C1 segment of cervical spinal cord (tissue), 14 donors: ENCODE data around the gene RAP1GAP2.
"Not testable (repeated sequence)": the region's sequence is repeated elsewhere in the genome, so short reads cannot be mapped to it uniquely, and the experiment has no call there.

ENCODE experiments used
- DNase-seq, 14 donors: peaks; one replicate each; lab custom pipeline; 2025; lab: John Stamatoyannopoulos, UW

RAP1GAP2 gene

DNA sequence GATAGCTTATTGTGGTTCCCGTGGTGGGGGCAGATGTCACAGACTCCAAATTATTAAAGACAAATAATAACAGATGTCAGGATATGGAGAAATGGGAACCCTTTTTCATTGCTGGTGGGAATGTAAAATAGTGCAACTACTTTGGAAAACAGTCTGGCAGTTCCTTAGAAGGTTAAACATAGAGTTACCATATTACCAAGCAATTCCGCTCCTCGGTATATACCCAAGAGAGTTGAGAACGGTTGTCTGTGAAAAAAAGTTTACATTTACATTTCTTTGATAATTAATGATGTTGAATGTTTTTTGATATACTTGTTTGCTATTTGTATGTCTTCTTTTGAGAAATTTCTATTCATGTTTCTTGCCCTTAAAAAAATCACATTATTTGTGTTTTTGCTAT lies 226.0 kb downstream of the RAP1GAP2 start:
- DNase-seq: no peak

DNA sequence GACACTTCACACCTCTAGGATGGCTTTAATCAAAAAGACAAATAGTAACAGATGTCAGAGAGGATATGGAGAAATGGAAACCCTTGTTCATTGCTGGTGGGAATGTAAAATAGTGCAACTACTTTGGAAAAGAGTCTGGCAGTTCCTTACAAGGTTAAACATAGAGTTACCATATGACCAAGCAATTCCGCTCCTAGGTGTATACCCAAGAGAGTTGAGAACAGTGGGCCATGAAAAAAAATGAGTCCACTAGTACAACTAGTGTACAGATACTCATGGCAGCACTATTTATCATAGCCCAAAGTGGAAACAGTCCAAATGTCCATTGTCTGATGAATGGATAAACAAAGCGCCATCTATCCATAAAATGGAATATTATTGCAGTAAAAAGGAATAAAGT lies 228.1 kb downstream of the RAP1GAP2 start:
- DNase-seq: no peak

- DNase-seq: no peak
Measured at GRCh38 chr17:3025421-3026124, 229.3 kb downstream of the RAP1GAP2 start.

DNA sequence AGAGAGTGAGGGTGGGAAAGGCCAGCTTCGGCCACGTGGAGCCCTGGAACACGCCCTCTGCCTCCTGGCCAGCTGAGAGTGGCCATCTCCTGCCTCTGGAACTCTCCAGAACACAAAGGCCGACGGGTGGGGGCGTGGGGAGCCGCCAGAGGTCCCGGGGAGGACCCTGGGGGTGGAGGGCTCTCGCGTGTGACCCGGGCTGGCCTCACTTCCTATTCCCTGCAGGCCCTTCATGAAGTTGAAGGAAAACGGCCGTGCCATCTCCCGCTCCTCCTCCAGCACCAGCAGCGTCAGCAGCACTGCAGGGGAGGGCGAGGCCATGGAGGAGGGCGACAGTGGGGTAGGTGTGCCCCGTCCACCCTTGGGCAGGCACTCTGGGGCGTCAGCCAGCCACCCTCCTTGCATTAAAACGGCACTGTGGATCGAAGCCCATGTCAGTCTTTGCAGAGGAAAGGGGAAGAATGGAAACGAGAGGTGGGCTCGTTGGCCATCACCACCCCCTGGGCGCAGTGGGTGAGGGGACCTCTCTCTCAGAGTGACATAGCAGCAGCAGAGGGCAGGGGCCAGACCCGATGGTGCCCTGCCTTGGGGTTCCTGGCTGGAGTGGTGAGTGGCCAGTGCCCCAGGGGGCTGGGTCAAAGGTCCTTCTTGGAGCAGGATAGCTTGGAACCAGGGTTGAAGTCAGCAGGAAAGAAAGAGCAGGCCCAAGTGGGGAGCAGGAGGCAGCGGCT lies 230.1 kb downstream of the RAP1GAP2 start:
- no peak for DNase-seq

DNA sequence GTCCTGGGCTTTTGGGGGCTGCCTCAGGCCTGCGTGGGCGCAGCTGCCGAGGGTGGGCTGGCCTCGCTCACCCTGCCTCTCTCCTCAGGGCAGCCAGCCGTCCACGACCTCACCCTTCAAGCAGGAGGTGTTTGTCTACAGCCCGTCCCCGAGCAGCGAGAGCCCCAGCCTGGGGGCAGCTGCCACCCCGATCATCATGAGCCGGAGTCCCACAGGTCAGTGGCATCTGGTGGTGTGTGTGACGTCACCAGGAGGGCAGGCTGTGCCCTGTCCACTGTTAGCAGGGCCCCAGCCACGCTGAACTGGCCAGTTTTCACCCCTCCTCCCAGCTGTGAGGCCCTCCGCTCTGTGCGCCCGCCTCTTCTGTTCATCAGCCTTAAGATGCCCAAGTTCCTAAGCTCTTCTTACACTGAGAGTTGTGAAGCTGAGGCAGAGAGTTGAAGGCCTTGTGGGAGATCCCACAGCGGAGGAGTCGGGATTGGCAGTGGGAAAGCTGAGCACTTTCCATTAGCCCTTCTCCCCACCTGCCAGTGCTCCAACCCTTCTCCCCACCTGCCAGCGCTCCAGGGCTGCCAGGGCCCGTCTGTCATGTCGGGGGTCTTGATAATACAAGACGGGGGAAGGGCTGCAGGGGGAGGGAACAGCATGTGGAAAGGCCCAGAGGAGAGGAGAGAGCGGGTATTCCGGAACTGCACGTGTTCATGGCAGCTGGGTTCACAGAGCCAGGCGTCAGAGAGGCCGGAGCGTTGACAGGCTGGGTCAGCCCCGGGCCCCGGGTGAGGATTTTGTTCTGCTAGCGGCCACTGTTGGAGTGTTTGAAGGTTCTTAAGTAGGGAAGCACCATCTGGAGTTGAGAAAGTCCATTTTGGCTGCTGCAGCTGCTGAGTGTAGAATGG lies 230.9 kb downstream of the RAP1GAP2 start:
- no peak for DNase-seq

- DNase-seq: no peak
Measured at GRCh38 chr17:3027786-3028532, 231.7 kb downstream of the RAP1GAP2 start.

- no peak for DNase-seq
Measured at GRCh38 chr17:3029213-3029913, 233.1 kb downstream of the RAP1GAP2 start.

DNA sequence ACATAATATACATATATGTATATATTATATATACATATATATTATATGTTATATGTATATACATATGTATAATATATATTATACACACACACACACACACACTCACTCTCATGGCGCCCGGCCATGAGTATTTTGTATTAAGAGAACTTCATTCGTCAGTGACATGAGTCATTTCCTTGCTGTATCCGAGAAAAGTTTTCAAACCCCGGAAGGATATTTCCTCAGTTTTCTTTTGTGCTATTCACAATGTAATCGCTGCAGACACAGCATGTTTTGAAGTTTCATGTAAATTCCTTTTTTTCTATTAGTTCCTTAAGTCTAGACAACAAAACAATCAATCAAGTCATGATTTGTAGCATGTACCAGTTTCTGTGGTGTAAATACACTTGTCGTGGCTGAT lies 233.9 kb downstream of the RAP1GAP2 start:
- no peak for DNase-seq

DNA sequence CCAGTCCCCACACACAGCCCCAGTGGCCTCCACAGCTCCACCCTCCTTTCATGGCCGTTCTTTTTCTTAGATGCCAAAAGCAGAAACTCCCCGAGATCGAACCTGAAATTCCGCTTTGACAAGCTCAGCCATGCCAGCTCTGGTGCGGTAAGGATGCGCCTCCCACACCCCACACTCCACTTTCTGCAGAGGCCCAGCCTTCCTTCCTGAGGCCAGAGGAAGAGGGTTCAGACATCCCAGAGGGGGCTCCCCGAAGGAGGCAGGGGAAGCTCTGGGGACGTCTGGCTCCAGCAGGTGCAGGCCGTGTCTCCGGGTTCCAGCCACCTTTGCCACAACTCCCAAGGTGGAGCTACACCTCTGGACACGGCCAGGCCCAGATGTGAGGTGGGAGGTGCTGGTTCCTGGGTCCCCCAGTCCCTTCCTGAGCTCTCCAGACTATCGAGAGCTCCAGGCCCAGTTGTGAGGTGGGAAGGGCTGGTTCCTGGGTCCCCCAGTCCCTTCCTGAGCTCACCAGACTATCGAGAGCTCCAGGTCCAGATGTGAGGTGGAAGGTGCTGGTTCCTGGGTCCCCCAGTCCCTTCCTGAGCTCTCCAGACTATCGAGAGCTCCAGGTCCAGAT lies 234.7 kb downstream of the RAP1GAP2 start:
- not testable (repeated sequence) for DNase-seq

- no peak for DNase-seq
Measured at GRCh38 chr17:3032258-3033247, 236.3 kb downstream of the RAP1GAP2 start.

GRCh38 chr17:3033248-3033640 lies 237.0 kb downstream of the RAP1GAP2 start:
- DNase-seq: no peak

DNA sequence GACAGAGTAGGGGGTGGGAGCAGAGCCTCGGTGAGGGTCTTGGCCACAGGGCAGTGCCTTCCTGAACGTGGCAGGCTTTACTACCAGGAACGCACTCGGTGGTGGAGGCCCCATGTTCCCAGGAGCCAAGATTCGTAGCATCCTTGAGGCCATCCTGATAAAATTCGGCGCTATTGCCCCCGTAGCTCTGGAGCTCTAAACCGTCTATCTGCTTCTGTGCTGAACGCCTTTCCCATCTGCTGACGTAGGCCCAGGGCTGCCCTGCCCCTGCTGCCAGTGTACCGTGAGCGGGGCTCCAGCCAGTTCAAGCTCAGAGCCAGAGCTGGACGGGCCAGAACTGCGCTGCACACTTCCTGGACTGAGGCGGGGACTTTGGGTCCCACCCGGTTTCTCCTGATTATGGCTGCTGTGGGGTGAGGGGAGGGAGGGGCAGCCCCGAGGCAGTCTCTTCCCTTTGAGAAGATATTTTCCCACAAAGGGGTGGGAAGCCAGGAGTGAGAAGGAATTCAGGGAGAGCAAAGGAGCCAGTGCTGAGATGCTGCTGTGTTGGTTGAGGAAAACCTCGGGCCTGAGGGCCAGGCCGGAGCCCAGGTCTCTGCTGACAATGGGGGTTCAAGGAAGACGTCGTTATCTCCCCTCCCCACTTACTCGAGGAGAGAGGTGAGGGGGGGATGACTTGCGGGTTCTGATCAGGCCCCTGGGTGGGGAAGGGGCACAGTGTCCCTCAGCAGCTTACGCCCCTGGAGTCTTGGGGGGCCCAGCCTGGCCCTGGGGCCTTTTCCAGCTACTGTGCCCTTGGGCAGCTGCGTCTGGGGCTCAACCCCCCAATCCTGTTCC lies 237.7 kb downstream of the RAP1GAP2 start:
- DNase-seq: no peak

DNA sequence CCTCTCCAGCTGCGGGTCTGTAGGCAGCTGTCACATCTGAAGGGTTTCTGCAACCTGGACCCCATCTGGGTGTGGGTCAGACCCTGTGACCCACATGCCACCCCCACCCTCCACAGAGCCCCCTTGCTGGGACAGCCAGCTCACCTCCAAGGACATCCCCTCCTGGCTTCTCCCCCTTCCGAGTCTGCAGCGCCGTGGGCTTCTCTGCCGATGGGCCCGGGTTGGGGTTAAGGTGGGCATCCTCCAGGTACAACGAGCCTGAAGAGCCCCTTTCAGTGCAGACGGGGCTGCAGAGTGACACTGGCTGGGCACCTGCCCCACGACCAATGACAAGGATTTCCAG lies 238.3 kb downstream of the RAP1GAP2 start:
- no peak for DNase-seq

GRCh38 chr17:3035256-3035967 lies 239.2 kb downstream of the RAP1GAP2 start:
- DNase-seq: no peak

GRCh38 chr17:3035968-3036280 lies 239.7 kb downstream of the RAP1GAP2 start:
- no peak for DNase-seq

DNA sequence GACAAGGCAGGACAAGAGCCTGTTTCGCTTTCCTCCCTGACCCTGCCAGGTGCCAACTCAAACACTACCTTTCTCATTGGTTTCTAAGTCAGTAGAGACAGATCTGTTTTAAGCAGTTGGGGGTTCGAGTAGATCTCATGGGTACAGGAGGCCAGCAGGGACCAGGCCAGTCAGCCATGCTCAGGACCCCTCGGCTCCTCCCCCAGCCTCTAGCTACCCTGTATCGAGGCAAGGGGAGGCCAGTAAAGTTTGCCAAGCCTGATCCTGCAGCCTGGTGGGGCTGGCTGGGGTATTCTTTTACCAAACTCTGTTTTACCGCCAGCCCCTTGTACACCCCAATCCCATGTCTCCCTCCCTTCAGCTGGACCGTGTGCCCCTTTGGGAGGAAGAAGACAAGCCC lies 240.6 kb downstream of the RAP1GAP2 start:
- no peak for DNase-seq

DNA sequence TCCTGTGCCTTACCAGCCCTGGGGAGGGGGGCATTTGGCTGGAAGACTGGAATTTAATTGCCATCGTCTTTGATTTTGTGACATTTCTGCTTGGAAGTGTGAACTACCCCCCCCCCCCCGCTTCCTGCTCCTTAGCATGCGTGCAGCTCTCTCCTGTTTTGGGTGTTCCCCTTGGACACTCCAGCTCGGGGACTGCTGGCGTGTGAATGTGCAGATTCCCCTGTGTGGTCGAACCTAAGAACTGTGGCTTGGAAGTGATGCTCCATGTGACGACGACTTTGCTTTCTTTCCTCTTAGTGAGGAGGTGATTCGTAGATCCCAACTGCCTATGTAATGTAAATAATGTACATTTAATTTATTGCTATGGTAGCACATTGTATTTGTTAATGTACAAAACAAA lies 241.0 kb downstream of the RAP1GAP2 start:
- DNase-seq: no peak

- DNase-seq: no peak
Measured at GRCh38 chr17:3038941-3039340, 242.7 kb downstream of the RAP1GAP2 start.
